Activated CD8-positive, alpha-beta T cell treated with anti-CD3 and anti-CD28 coated beads for 36 hours (primary cell): ENCODE data around the gene DNAH11. TPM values are rescaled to one million over a fixed set of nuclear protein-coding genes. Genes with fewer than 3 reads are reported as not detected.

Source experiments
- ATAC-seq: fragments of 200-7000 bp; cut with Tn5 transposase; one replicate; pipeline ENCODE4 v1.10.0; 2021; ENCODE audit warnings: mild to moderate bottlenecking, moderate library complexity
- CTCF ChIA-PET: fragments of 350-600 bp; sonication (Branson Sonifier 250); formaldehyde crosslinking; loops from one replicate; lab custom pipeline; 2021; ENCODE audit warnings: antibody characterized with exemption; lab: Charles Lee
- POLR2A ChIA-PET: fragments of 350-600 bp; sonication (Branson Sonifier 250); formaldehyde crosslinking; loops from one replicate; lab custom pipeline; 2021; ENCODE audit warnings: antibody characterized with exemption; lab: Charles Lee
- DNase-seq: peaks from one replicate; pipeline ENCODE4 v3.0.0-alpha.2; 2020
- H3K27ac Mint-ChIP-seq: one replicate; pipeline ENCODE4 v1.8.0; 2021; ENCODE audit warnings: mild to moderate bottlenecking, mixed read lengths
- H3K27me3 Mint-ChIP-seq: one replicate; pipeline ENCODE4 v1.8.0; 2021; ENCODE audit warnings: mixed read lengths
- H3K36me3 Mint-ChIP-seq: one replicate; pipeline ENCODE4 v1.8.0; 2021; ENCODE audit warnings: low read depth, mixed read lengths
- H3K4me1 Mint-ChIP-seq: one replicate; pipeline ENCODE4 v1.8.0; 2021; ENCODE audit warnings: low read depth, mixed read lengths
- H3K4me3 Mint-ChIP-seq: one replicate; pipeline ENCODE4 v1.8.0; 2021; ENCODE audit warnings: mild to moderate bottlenecking, moderate library complexity, mixed read lengths
- H3K9me3 Mint-ChIP-seq: one replicate; pipeline ENCODE4 v1.8.0; 2021; ENCODE audit warnings: mixed read lengths
- intact Hi-C: fragments of 100-400 bp; cut with micrococcal nuclease; formaldehyde crosslinking; loops from one replicate; pipeline ENCODE4 v1.10.0; 2022
- total RNA-seq, 2 experiments: library from RNA; stranded (reverse); gene quantifications; one replicate each; pipeline ENCODE4 v1.2.3, GENCODE V29; 2021
- TF ChIP-seq, protein P1 (sequence below): fragments of 200-600 bp; IDR thresholded peaks from one replicate; pipeline ENCODE4 v1.8.0; 2022; ENCODE audit warnings: antibody characterized with exemption, mild to moderate bottlenecking

DNAH11 gene
- total RNA-seq, 2 experiments from 2014 or later = 2.3 to 2.7 TPM

GRCh38 chr7:21886396-21886795 is 343.6 kb downstream of the DNAH11 start:
- no peaks in the 10 kb centered on the region for H3K36me3 Mint-ChIP-seq

DNA sequence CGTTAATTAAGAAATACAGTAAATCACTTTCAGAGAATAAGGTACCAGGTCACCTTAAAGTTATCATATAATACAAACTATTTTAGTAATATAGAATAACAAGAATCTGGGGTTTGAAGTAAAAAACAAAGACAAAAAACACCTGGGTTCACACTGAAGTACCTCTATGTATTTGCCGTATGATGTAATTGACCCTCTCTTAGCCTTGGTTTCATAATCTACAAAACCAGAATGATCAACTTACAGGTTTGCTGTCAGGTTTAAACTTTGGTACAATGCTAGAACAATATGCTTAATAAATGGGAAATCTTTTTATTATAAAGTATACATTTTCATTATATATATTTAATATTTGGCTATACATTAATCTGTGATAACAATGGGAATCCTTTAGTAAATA is 344.5 kb downstream of the DNAH11 start:
- H3K4me3 Mint-ChIP-seq = no peak overlapping the region
- no peaks in the 10 kb centered on the region for H3K36me3 Mint-ChIP-seq
- intact Hi-C loops = no loop called here
- no peaks in the 10 kb centered on the region for H3K9me3 Mint-ChIP-seq
- no peaks in the 10 kb centered on the region for H3K4me1 Mint-ChIP-seq
- ChIA-PET CTCF (no interaction called here), POLR2A (no interaction called here)
- ATAC-seq (no peak), DNase-seq (no peak)
- H3K27ac Mint-ChIP-seq = no peak overlapping the region
- TF ChIP-seq, protein P1, sequence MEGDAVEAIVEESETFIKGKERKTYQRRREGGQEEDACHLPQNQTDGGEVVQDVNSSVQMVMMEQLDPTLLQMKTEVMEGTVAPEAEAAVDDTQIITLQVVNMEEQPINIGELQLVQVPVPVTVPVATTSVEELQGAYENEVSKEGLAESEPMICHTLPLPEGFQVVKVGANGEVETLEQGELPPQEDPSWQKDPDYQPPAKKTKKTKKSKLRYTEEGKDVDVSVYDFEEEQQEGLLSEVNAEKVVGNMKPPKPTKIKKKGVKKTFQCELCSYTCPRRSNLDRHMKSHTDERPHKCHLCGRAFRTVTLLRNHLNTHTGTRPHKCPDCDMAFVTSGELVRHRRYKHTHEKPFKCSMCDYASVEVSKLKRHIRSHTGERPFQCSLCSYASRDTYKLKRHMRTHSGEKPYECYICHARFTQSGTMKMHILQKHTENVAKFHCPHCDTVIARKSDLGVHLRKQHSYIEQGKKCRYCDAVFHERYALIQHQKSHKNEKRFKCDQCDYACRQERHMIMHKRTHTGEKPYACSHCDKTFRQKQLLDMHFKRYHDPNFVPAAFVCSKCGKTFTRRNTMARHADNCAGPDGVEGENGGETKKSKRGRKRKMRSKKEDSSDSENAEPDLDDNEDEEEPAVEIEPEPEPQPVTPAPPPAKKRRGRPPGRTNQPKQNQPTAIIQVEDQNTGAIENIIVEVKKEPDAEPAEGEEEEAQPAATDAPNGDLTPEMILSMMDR = no peak
- H3K27me3 Mint-ChIP-seq = no peaks in the 10 kb centered on the region

More at GRCh38 chr7:21886396-21886795, 343.6 kb downstream of the DNAH11 start:
- ChIA-PET CTCF (no interaction called here), POLR2A (no interaction called here)
- H3K27me3 Mint-ChIP-seq = no peaks in the 10 kb centered on the region
- ATAC-seq (no peak), DNase-seq (no peak)
- no peaks in the 10 kb centered on the region for H3K9me3 Mint-ChIP-seq
- no peak overlapping the region for H3K4me3 Mint-ChIP-seq
- H3K4me1 Mint-ChIP-seq = no peaks in the 10 kb centered on the region
- TF ChIP-seq, protein P1 = no peak
- H3K27ac Mint-ChIP-seq = no peak overlapping the region
- intact Hi-C loops = no loop called here

- Mint-ChIP-seq H3K4me1 (no peaks in the 10 kb centered on the region), H3K27me3 (no peaks in the 10 kb centered on the region), H3K4me3 (no peak overlapping the region), H3K36me3 (no peaks in the 10 kb centered on the region), H3K9me3 (no peaks in the 10 kb centered on the region), H3K27ac (no peak overlapping the region)
- CTCF ChIA-PET = no interaction called here
- ATAC-seq = no peak
- intact Hi-C loops = no loop called here
- TF ChIP-seq, protein P1 = no peak
- POLR2A ChIA-PET = no interaction called here
- no peak for DNase-seq
Observed at GRCh38 chr7:21887779-21888178, 344.9 kb downstream of the DNAH11 start.

DNA sequence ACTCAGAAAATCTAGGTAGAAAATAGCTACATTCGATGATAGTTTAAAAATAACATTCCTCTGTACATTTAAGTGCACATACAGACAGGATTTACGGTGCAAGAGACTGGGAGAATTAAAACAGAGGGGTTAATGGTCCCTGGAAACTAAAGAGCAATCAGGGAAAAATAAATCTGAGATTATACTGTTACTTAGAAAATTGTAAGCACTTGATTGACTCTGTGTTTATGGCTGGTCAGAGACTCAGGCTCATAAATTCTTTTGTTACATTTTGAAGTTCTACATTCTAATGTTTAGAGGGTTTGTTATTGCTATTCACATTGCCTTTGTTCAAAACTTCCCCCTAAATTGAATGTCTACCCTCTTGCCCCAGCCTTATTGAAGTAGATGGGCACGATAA is 348.5 kb downstream of the DNAH11 start:
- ChIA-PET CTCF (no interaction called here), POLR2A (no interaction called here)
- intact Hi-C loops = no loop called here
- ATAC-seq (no peak), DNase-seq (no peak)
- H3K4me3 Mint-ChIP-seq = no peak overlapping the region
- H3K36me3 Mint-ChIP-seq = peaks cover 17% of the 10 kb centered on the region
- H3K27me3 Mint-ChIP-seq = no peaks in the 10 kb centered on the region
- no peaks in the 10 kb centered on the region for H3K9me3 Mint-ChIP-seq
- no peaks in the 10 kb centered on the region for H3K4me1 Mint-ChIP-seq
- TF ChIP-seq, protein P1 = no peak
- H3K27ac Mint-ChIP-seq = no peak overlapping the region

GRCh38 chr7:21893401-21893800 is 350.6 kb downstream of the DNAH11 start:
- Mint-ChIP-seq H3K27ac (no peak overlapping the region), H3K4me3 (no peak overlapping the region), H3K27me3 (no peaks in the 10 kb centered on the region), H3K9me3 (no peaks in the 10 kb centered on the region), H3K4me1 (peaks cover 11% of the 10 kb centered on the region), H3K36me3 (peaks cover 31% of the 10 kb centered on the region)
- intact Hi-C loops = no loop called here
- ATAC-seq (no peak), DNase-seq (no peak)
- TF ChIP-seq, protein P1 = no peak
- POLR2A ChIA-PET = no interaction called here
- CTCF ChIA-PET = interaction anchor here (1.7 kb wide), 1 partner anchor 12 kb away, joined by 4 read pairs; no protein-coding TSS in a partner anchor
